Right forelimb (tissue), 1 donor: ENCODE measurements around the gene SLC25A39.
A peak's percentile ranks its signal among the peaks of the same experiment; 100 is the strongest.
"Not testable (repeated sequence)": the region's sequence is repeated elsewhere in the genome, so short reads cannot be mapped to it uniquely, and the experiment has no call there.

ENCODE experiments used
- DNase-seq: peaks from one replicate; pipeline ENCODE4 v3.0.0-alpha.2; 2018

Gene SLC25A39

DNA sequence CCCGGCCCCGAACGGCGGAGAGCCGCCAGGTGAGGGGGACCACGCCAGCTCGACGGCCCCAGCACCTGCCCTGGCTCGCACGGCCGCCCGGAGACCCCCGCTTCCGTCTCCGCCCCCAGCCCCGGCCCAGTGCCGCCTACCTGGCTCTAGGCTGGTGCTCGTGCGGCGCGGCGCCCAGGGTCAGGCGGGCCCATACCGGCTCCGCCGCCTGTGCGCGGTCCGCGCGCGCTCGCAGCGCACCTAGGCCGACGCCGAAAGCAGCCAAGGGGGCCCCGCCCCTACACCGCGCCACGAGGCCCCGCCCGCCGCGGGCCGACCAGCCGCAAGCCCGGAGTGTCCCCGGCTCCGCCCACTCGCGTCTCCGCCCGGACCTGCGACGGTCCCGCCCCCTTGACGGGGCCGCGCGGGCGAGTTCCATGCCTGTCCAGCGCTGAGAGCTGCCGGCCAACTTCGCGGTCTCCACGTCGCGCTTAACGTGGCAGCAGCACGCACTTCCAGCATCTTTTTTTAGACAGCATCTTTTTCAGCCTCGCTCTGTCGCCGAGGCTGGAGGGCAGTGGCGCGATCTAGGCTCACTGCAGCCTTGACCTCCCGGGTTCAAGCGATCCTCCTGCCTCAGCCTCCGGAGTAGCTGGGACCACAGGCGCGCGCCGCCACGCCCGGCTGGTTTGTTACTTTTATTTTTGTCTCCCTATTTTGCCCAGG is at the start of gene SLC25A39:
SLC25A39 (minus strand) TSS at position 253 of the 705 bp plus-strand sequence. CDS start 1,261 bp downstream, outside the sequence.
- peak; percentile 97 for DNase-seq

DNA sequence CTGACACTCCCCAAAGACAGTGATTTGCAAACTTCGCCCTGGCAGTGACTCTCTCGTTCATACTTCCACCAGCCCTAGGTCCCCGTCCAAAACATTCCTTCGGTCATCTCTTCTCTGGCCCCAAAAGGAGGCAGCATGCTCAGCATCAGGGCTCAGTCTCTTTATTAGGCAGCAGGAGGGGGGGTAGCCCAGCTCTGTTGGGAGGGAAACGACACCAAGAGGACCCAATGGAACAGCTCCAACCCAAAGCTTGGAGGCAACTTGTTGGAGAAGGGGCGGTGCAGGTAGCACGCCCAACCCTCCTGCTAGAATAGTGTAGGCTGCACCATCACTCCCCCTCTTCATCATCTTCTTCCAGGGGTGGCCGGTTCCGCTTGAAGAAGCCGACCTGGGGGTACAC is 47.4 kb upstream of the SLC25A39 start:
- no peak for DNase-seq

GRCh38 chr17:44369414-44370023 is 44.9 kb upstream of the SLC25A39 start:
- not testable (repeated sequence) for DNase-seq

DNA sequence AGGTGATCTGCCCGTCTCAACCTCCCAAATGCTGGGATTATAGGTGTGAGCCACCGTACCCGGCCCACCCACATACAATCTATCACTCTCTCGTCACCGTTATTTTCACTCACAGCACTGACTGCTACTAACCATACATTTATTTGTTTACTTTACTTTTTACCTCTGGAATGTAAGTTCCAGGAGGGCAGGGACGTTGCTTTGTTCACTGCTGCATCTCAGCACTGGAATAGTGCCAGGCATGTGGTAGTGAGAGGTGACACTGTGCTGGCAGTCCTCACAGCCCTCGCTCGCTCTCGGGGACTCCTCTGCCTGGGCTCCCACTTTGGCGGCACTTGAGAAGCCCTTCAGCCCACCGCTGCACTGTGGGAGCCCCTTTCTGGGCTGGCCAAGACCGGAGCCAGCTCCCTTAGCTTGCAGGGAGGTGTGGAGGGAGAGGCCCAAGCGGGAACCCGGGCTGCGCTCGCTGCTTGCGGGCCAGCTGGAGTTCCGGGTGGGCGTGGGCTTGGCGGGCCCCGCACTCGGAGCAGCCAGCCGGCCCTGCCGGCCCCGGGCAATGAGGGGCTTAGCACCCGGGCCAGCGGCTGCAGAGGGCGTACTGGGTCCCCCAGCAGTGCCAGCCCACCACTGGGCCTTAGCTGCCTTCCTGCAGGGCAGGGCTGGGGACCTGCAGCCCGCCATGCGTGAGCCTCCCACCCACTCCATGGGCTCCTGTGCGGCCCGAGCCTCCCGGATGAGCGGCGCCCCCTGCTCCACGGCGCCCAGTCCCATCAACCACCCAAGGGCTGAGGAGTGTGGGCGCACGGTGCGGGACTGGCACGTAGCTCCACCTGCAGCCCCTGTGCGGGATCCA is 44.0 kb upstream of the SLC25A39 start:
- DNase-seq: not testable (repeated sequence)

GRCh38 chr17:44367231-44367979 is 42.8 kb upstream of the SLC25A39 start:
- no peak for DNase-seq

GRCh38 chr17:44365051-44365450 is 40.4 kb upstream of the SLC25A39 start:
- DNase-seq: not testable (repeated sequence)

DNA sequence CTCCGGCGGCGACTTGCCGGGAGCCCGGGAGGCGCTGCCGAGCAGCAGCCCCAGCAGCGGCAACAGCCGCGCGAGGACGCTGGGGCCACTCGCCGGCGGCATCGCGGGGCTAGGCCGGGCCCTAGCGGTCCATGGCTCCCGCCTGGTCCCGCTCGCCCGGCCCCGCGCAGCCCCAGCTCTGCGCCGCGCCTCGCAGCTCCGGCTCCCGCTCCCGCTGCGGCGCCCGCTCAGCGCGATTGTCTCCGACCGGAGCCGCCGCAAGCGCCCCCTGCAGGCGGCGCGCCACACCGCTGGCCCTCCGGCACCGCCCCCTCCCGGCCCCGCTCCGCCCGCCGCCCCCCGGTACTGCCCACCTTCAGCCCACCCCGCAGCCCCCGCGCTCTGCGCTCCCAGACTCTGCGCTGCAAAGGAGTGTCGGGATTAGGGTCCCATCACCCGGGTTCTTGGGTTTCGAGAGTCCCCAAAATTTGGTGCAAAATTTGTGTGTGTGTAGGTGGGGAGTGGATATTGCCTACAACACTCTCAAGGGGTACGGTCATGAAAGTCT is 39.1 kb upstream of the SLC25A39 start, which contains the start of gene FAM171A2:
FAM171A2 (minus strand) TSS at position 241 of the 547 bp plus-strand sequence; CDS start at position 102, 139 bp downstream.
- peak; percentile 87 for DNase-seq

DNA sequence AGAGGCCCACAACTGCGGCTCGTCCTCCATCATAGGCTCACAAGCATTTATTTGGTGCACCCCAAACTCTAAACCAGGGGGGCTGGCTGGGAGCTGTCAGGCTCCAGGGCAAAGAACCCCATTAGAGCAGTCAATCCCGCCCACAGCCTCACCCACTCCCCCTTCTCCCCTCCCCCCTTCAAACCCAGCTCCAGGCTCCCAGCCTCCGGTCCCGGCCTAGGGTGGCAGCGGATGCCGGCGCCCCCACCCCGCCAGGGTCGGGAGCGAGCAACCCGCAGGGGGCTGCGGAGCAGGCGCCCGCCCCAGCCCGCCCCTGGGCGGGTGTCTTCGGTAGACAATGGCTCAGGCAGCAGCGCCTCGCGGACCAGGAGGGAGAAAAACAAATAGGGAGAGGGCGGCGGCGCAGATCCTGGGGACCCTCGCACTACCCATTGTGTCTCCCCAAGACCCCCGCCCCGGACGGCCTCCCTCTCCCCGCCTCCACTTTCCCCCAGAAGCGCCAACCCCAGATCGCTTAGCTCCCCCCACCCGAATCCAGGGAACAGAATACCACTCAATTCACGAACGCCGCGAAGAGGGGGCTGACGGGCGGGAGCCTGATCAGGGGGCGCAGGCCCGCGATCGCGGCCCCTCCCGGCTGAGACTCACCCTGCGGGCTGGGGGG is 38.5 kb upstream of the SLC25A39 start:
- DNase-seq: peak; percentile 56

GRCh38 chr17:44362459-44362948 is 37.9 kb upstream of the SLC25A39 start:
- no peak for DNase-seq

DNA sequence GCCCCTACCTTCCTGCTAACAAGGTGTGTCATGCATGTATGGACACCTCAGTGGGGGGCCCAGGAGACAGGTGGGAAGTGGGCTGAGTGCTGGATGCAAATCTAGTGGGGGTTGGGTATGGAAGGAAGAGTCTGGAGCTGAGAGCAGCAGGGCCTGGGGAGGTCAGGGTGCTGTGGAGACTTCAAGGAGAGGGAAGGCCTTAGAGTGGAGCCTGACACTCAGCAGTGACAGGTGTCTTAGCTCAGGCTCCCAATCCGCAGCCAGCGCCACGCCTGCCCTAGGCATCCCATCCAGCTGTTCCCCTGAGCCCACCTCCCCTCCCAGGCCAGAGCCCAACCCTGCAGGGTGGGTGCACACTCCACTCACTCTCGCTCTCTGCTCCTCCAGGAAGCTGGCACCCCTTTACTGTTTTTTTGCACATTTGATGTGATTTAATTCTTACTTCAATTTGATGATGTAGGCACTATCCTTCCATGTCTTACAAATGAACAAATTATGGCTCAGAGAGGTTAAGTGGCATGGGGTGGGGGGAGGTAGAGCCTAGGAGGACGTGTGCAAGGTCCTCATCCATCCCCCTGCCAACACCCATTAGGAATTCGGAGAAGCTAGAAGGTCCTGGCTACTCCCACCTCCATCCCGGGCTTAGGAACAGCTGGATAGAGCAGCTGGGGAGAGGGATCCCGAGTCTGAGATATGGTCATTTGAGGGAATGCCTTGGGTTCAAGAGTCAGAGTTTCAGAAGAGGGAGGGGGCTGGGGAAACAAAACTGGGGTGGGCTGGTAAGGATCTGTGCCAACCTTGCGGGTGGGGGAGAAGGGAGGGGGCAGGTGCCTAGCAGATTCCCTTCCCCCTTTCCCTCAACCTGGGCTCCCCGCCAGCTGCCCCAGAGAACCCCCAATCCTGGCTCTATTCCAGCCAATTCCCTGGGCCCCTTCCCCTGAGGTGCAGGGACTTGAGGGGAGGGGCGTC is 37.0 kb upstream of the SLC25A39 start:
- DNase-seq: no peak

DNA sequence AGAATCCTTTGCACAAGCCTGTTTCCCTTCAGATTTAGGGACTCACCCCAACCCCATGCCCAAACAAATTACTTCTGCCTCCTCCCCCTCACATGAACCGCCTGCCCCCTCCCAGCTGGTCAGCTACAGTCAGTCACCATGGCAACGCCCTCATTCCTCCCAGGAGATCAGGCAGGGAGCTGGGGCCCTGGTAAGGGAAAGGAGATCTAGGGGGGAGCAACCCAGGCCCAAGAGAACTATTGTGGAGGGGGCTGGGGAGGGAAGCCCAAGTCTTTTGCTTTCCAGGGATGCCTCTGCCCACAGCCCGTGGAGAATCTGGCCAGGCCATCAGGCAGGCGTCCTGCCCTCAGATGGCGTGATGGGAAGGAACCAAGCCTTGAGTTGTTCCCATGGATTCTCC is 36.2 kb upstream of the SLC25A39 start:
- no peak for DNase-seq

- no peak for DNase-seq
Observed at GRCh38 chr17:44360144-44360533, 35.5 kb upstream of the SLC25A39 start.

DNA sequence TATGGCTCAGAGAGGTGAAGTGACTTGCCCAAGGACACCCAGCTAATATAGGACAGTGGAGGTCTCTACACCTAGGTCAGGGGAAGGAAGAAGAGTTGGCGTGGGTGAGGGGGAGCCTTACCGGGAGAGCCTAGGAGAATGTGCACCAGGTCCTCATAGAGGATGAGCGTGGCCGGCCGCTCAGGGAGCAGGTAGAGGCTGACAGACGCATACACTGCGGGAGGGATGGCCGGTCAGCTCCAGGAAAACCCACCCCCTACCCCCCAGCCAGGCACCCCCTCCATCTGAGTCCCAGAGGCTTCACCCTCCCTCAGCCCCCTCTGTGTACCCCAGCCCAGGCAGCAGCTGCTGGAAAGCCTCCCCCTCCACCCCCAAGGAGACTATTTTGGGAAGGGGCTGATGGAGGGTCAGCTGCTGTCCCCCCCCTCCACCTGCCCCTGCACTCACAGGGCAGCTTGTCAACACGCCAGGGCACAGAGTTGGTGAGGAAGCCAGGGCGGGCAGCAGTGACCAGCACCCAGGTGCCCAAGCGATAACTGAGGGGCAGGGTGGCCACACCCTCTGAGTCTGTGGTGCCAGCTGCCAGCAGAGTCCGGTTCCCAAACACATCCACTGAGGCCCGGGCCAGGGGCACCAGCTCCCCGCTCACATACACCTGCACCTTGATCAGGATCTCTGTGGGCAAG is 35.0 kb upstream of the SLC25A39 start:
- no peak for DNase-seq

- no peak for DNase-seq
Observed at GRCh38 chr17:44359006-44359405, 34.4 kb upstream of the SLC25A39 start.

GRCh38 chr17:44358066-44358465 is 33.4 kb upstream of the SLC25A39 start:
- no peak for DNase-seq

DNA sequence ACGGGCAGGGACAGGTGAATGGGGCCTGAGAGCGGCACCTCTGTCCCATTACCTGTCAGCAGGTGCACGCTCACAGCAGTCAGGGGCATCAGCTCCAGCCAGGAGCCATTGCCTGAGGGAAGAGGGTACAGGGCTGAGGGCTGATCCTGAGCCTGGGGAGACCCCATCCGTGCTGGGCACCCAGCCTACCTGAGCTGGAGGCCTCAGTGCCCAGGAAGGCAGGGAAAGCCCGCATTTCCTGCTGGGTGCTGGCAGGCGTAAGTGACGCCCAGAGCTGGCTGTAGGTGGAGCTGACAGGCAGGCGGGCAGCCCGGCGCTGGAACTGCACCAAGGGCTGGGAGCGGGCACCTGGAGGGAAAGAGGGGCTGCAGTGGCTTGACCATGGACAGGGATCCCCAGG is 31.6 kb upstream of the SLC25A39 start:
- no peak for DNase-seq

- no peak for DNase-seq
Observed at GRCh38 chr17:44355642-44356099, 31.0 kb upstream of the SLC25A39 start.

DNA sequence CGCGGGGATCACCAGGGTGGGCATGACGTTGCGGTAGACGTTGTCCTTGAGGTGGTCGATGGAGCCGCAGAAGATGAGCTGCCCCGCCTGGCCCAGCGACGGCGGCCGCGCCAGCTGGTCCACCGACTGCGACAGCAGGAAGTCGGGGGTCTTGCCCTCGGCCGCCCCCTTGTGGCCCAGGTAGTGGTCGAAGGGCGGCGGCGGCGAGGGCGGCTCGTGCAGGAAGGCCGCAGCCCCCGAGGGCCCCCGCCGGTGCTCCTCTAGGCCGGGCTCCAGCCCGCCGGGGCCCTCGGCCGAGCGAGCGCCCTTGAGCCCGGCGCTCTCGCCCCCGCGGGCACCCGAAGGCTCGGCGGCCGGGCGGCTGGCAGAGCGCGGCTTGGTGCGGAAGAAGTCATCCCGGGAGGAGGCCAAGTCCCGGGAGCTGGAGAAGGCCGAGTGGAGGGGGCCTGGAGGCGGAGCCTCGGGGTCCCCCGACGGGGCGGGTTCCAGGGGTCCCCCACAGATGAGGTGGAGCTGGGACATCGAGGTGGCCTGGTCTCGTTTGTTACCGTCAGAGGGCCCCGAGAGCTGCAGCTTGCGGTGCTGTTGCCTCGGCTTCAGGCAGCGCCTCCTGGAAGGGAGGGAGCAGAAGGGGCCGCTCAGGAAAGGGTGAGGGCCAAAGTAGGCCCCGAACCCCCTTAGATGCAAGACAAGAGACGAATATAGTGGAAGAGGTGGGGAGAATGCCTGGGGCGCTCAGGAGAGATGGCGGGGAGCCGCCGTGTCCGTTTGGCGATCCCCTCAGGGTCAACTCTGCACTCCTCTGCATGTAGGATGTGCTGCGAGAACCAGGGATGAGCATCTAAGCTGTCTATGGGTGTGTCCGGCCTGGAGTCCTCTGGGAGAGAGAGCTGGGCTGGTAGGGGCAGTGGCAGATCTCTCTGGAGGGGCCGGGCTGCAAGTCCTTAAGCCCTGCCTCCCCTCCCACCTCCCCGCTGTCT is 30.2 kb upstream of the SLC25A39 start:
- peak; percentile 81 for DNase-seq
